Right renal pelvis (tissue), 4 donors: ENCODE results near the gene KRTAP4-2. TPM values are rescaled to one million over a fixed set of nuclear protein-coding genes. Genes with fewer than 3 reads are reported as not detected.
"Not testable (repeated sequence)": the region's sequence is repeated elsewhere in the genome, so short reads cannot be mapped to it uniquely, and the experiment has no call there.

Source experiments
- DNase-seq, 4 donors: peaks; one replicate each; pipeline ENCODE4 v3.0.0-alpha.2; 2013; ENCODE audit warnings: low read depth in 4 of 4, low spot score in 3 of 4, missing footprints in 1 of 4
- polyA plus RNA-seq, 4 donors: library from polyadenylated mRNA; unstranded; fragments of 120-200 nt; gene quantifications; one replicate each; pipeline ENCODE4 v1.2.1, GENCODE V29; 2013; ENCODE audit not compliant: insufficient read length in 4 of 4

KRTAP4-2 gene
- not detected for polyA plus RNA-seq

GRCh38 chr17:41177727-41178271 lies at the start of gene KRTAP4-2:
Gene KRTAP4-2 (minus strand): TSS chr17:41178221. CDS start chr17:41178164, 57 bp downstream.
- no peak for DNase-seq

- DNase-seq, result not testable (repeated sequence)
Observed at GRCh38 chr17:41226598-41227095, 48.6 kb upstream of the KRTAP4-2 start, which contains the start of gene KRTAP9-2. Gene KRTAP9-2 (plus strand): TSS chr17:41226648. CDS start chr17:41226655, 7 bp downstream.

DNA sequence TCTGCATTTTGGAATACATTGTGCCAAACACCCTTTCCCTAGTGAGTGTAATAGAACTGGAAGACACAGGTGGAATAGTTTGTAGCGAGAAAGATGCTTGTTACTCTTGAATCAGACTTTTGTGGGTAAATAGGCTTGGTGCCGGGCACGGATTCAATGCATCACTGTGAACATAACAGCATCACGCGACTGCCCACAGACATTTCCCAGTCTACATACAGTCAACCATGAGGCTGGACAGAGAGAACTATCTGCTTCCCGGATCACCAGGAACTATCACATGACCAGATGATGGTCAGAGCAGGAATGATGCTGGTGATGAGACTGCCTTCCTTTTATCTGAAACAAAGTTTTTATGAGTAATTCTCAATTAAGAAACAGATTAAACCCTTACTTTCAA lies 48.0 kb upstream of the KRTAP4-2 start:
- DNase-seq, result no peak

DNA sequence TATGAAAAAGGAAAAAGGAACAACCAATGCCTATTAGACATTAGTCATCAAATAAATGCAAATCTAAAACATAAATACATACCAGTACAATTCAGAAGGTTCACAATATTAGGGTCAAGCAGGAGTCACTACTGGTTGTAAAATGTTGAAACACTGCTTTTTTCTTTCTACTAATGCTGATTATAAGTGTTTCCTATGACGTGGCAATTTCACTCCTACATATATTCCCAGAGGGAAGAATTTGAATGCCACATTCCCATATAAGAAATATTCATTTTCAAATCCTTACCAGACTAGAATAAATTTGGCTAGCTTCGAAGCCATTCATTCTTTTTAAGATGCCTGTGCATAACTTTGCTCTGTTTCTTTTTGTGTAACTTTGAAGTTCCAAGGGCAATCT lies 45.8 kb upstream of the KRTAP4-2 start:
- no peak for DNase-seq

DNA sequence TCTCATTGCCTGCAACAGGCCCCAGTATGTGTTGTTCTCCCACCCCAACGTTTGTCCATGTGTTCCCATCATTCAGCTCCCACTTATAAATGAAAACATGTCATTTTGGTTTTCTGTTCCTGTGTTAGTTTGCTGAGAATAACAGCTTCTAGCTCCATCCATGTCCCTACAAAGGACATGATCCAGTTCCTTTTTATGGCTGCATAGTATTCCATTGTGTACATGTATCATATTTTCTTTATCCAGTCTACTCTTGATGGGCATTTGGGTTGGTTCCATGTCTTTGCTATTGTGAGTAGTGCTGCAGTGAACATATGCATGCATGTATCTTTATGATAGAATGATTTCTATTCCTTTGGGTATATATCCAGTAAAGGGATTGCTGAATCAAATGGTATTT lies 37.7 kb upstream of the KRTAP4-2 start:
- no peak for DNase-seq

DNA sequence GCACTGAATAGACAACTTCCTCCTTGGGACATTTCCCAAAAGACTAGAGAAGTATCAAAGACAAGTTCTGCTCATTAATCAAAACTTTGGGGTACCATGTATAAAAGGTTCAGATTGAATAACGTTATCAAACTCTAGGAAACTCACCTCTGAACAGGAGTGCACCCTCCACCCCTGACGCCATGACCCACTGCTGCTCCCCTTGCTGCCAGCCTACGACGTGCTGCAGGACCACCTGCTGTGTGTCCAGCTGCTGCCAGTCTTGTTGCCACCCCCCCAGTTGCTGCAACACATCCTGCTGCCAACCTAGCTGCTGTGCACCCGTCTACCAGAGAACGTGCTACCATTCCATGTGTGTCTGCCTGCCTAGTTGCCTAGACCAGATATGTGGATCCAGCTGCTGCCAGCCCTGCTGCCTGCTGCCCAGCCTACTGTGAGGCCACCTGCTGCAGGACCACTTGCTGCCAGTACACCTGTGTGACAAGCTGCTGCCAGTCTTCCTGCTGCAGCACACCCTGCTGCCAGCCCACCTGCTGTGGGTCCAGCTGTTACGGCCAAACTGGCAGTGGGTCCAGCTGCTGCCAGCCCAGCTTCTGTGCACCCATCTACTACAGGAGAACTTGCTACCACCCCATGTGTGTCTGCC lies 34.6 kb upstream of the KRTAP4-2 start:
- no peak for DNase-seq

GRCh38 chr17:41211845-41212466 lies 33.9 kb upstream of the KRTAP4-2 start:
- no peak for DNase-seq

GRCh38 chr17:41199421-41200078 lies 21.5 kb upstream of the KRTAP4-2 start:
- no peak for DNase-seq

DNA sequence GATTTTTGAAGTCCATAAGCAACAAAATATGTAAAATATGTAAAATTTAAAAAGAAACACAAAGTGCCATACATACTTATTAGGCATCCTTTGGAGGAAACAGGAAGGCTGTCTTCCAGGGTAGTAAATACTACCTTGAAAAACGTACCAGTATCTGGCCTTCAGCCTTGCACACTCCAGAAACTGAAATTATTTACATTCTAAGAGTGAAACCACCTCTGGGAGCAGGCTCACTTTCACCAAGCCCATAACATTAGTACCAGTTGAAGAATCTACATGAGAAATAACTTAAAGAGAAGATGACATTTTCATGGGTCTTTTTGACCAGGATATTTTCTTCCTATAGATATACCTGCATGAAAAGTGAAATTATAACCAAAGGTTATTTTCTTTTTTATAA lies 18.0 kb upstream of the KRTAP4-2 start:
- no peak for DNase-seq

DNA sequence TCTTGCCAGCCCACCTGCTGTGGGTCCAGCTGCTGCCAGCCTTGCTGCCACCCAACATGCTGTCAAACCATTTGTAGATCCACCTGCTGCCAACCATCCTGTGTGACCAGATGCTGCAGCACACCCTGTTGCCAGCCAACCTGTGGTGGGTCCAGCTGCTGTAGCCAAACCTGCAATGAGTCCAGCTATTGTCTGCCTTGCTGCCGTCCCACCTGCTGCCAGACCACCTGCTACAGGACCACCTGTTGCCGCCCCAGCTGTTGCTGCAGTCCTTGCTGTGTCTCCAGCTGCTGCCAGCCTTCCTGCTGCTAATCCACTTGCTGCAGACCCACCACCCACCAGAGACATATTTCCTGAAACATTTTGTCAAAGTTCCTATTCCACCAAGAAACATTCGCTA lies 12.3 kb upstream of the KRTAP4-2 start:
- DNase-seq, result no peak

- not testable (repeated sequence) for DNase-seq
Observed at GRCh38 chr17:41189837-41190318, 11.9 kb upstream of the KRTAP4-2 start, which contains the start of gene KRTAP9-1. Gene KRTAP9-1 (plus strand): TSS chr17:41189887. CDS start chr17:41189887, 0 bp downstream.

GRCh38 chr17:41186872-41187271 lies 8.9 kb upstream of the KRTAP4-2 start:
- no peak for DNase-seq

DNA sequence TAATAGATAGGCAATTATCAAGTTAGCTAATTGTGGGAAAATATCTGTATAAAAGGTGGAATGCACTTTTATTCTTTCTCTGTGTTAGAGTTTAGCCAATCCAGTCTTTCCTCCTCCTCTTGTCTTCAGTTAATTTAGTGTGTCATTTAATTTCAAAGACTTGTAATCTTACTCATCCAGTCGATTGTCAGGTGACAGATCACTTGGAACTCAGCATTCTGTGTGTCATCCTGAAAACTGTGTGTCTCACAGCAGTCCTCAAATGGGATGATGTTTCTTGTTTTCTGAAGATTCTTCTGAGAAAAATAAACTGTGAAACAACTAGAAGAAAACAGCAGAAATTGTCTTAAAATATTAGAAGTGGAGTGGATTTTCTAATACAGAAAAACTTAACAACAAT lies 7.0 kb upstream of the KRTAP4-2 start:
- no peak for DNase-seq

DNA sequence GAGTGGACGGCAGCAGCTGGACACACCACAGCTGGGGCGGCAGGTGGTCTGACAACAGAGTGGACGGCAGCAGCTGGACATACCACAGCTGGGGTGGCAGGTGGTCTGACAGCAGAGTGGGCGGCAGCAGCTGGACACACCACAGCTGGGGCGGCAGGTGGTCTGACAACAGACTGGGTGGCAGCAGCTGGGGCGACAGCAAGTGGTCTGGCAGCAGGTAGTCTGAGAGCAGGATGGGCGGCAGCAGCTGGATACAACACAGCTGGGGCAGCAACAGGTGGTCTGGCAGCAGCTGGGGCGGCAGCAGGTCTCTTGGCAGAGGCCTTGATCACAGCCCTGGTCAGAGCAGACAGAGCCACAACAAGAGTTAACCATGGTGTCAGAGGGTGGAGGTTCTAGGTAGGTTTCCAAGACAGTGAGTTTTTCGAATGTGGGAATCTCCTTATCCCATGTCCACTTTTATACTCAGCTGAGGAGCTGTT lies 6.5 kb upstream of the KRTAP4-2 start, which contains the start of gene KRTAP4-1:
Gene KRTAP4-1, minus strand, starts transcription at position 432 of the 482 bp plus-strand sequence. Its CDS starts 57 bp downstream, at position 375.
- no peak for DNase-seq

GRCh38 chr17:41178843-41179616 lies 1.0 kb upstream of the KRTAP4-2 start:
- no peak for DNase-seq

GRCh38 chr17:41178341-41178740 lies 320 bp upstream of the KRTAP4-2 start:
- no peak for DNase-seq

DNA sequence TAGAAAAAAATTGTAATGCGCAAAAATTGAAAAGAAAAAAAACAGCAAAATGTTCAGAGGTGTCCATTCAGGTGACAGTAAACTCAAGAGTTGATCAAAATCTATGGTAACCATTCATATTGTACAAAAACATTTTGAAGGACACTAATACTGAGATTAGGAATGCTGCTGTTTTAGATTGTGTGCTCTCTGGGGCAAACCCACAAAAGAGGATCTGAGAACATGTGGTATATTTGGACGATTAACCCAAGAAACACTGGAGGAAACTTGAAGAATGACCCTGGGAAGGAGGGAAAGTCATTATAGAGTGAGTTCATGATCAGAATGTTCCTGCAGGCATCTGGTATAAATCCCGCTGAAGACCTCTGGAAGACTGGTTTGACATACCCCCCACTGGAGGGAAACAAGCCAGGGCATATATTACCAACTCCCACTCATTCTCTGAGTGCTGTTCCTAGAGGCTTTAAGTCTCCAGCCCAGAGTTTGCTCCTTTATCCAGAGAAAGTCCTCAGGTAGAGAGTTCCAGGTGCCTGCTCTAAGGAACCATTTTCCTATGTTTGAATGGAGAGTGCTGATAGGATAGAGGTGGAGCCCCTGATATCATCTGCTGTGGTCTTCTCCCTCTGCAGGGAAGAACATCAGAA lies 1.2 kb downstream of the KRTAP4-2 start:
- DNase-seq, result no peak

GRCh38 chr17:41171886-41172285 lies 6.1 kb downstream of the KRTAP4-2 start:
- DNase-seq, result no peak

- DNase-seq, result no peak
Observed at GRCh38 chr17:41168121-41168520, 9.9 kb downstream of the KRTAP4-2 start, which contains the start of gene KRTAP4-3. Gene KRTAP4-3 (minus strand): TSS chr17:41168221. CDS start chr17:41168172, 49 bp downstream.
